HS-27A (cell line): ENCODE data around the gene QRICH2.
"Not testable (repeated sequence)": the region's sequence is repeated elsewhere in the genome, so short reads cannot be mapped to it uniquely, and the experiment has no call there.

Source experiments
- DNase-seq: peaks from one replicate; pipeline ENCODE4 v3.0.0-alpha.2; 2012; ENCODE audit warnings: low read depth, missing footprints

Gene QRICH2

GRCh38 chr17:76265624-76266243 lies 42.3 kb downstream of the QRICH2 start:
- DNase-seq = no peak

- peak; percentile 89 for DNase-seq
These were observed 43.1 kb downstream of the QRICH2 start, which contains the start of gene UBALD2 for GRCh38 chr17:76264755-76265623. Gene UBALD2 (plus strand): TSS chr17:76265348. CDS start chr17:76265506, 158 bp downstream.

GRCh38 chr17:76264425-76264754 lies 43.7 kb downstream of the QRICH2 start:
- no peak for DNase-seq

GRCh38 chr17:76263896-76264295 lies 44.2 kb downstream of the QRICH2 start:
- DNase-seq = no peak

GRCh38 chr17:76262732-76263344 lies 45.2 kb downstream of the QRICH2 start:
- no peak for DNase-seq

- DNase-seq = no peak
These were observed 46.5 kb downstream of the QRICH2 start for GRCh38 chr17:76261421-76262215.

GRCh38 chr17:76260669-76261068 lies 47.4 kb downstream of the QRICH2 start:
- no peak for DNase-seq

GRCh38 chr17:76260220-76260619 lies 47.9 kb downstream of the QRICH2 start:
- DNase-seq = no peak

GRCh38 chr17:76256430-76257050 lies 51.5 kb downstream of the QRICH2 start:
- DNase-seq = not testable (repeated sequence)

- no peak for DNase-seq
These were observed 52.2 kb downstream of the QRICH2 start for GRCh38 chr17:76255801-76256429.

- DNase-seq = no peak
These were observed 53.8 kb downstream of the QRICH2 start for GRCh38 chr17:76254275-76254674.

- DNase-seq = no peak
These were observed 54.2 kb downstream of the QRICH2 start for GRCh38 chr17:76253841-76254240.

GRCh38 chr17:76252967-76253766 lies 54.9 kb downstream of the QRICH2 start:
- DNase-seq = not testable (repeated sequence)

GRCh38 chr17:76252040-76252954 lies 55.8 kb downstream of the QRICH2 start:
- DNase-seq = no peak

GRCh38 chr17:76251478-76252039 lies 56.5 kb downstream of the QRICH2 start:
- DNase-seq = no peak

- no peak for DNase-seq
These were observed 57.9 kb downstream of the QRICH2 start for GRCh38 chr17:76250141-76250540.

- no peak for DNase-seq
These were observed 59.9 kb downstream of the QRICH2 start for GRCh38 chr17:76248013-76248782.

GRCh38 chr17:76247304-76247703 lies 60.8 kb downstream of the QRICH2 start:
- DNase-seq = no peak
